Measurements from ENCODE around the gene PCDHGA11.
"Not testable (repeated sequence)": the region's sequence is repeated elsewhere in the genome, so short reads cannot be mapped to it uniquely, and the experiment has no call there.

PCDHGA11 gene

DNA sequence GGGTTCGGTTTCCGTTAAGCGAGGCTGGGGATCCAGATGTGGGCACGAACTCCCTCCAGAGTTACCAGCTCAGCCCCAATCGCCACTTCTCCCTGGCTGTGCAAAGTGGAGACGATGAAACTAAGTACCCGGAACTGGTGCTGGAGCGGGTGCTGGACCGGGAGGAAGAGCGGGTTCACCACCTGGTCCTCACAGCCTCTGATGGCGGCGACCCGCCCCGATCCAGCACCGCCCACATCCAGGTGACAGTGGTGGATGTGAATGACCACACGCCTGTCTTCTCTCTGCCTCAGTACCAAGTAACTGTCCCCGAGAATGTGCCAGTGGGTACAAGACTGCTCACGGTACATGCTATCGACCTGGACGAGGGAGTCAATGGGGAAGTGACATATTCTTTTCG, 37.5 kb upstream of the PCDHGA11 start:
- TF ChIP-seq EZH2phosphoT487 (conservative IDR thresholded peaks at IDR 0.05; ENCODE audit: low read length): no peak
- TF ChIP-seq, protein P1, sequence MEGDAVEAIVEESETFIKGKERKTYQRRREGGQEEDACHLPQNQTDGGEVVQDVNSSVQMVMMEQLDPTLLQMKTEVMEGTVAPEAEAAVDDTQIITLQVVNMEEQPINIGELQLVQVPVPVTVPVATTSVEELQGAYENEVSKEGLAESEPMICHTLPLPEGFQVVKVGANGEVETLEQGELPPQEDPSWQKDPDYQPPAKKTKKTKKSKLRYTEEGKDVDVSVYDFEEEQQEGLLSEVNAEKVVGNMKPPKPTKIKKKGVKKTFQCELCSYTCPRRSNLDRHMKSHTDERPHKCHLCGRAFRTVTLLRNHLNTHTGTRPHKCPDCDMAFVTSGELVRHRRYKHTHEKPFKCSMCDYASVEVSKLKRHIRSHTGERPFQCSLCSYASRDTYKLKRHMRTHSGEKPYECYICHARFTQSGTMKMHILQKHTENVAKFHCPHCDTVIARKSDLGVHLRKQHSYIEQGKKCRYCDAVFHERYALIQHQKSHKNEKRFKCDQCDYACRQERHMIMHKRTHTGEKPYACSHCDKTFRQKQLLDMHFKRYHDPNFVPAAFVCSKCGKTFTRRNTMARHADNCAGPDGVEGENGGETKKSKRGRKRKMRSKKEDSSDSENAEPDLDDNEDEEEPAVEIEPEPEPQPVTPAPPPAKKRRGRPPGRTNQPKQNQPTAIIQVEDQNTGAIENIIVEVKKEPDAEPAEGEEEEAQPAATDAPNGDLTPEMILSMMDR (IDR thresholded peaks at IDR 0.05; ENCODE audit: insufficient read depth, low read length, poor library complexity, severe bottlenecking): no peak
- peaks cover 18% of the 10 kb centered on the region; the same call in 1 of the 2 replicates for H3K9me3 ChIP-seq (ENCODE audit: insufficient read depth, low read length)
- H3K4me2 ChIP-seq (ENCODE audit: low read depth, low read length, poor library complexity, severe bottlenecking): peak overlapping the region; percentile 54
- peak overlapping the region; percentile 59 for H3K9ac ChIP-seq (ENCODE audit: low read length)
- peak overlapping the region; percentile 55 for H3K4me3 ChIP-seq (ENCODE audit: insufficient read depth, low read length, poor library complexity, severe bottlenecking)
- no peaks in the 10 kb centered on the region for H4K20me1 ChIP-seq (ENCODE audit: low read depth, low read length)
- H2AFZ ChIP-seq (ENCODE audit: low read depth, low read length, severe bottlenecking): peak overlapping the region; percentile 55
- H3K36me3 ChIP-seq (ENCODE audit: low read length): peaks cover 3% of the 10 kb centered on the region; the same call in 1 of the 2 replicates
- H3K27me3 ChIP-seq (ENCODE audit: low read length): no peaks in the 10 kb centered on the region
- peak overlapping the region; percentile 35; the same call in 1 of the 2 replicates for H3K27ac ChIP-seq (ENCODE audit: low read depth, low read length)
- H3F3A ChIP-seq (ENCODE audit: insufficient read depth): no peaks in the 10 kb centered on the region
- no peaks in the 10 kb centered on the region for H3K9me2 ChIP-seq (replicated peaks; ENCODE audit: insufficient read depth, low read length)
- no peaks in the 10 kb centered on the region for H3K79me2 ChIP-seq (ENCODE audit: insufficient read depth, low read length)

DNA sequence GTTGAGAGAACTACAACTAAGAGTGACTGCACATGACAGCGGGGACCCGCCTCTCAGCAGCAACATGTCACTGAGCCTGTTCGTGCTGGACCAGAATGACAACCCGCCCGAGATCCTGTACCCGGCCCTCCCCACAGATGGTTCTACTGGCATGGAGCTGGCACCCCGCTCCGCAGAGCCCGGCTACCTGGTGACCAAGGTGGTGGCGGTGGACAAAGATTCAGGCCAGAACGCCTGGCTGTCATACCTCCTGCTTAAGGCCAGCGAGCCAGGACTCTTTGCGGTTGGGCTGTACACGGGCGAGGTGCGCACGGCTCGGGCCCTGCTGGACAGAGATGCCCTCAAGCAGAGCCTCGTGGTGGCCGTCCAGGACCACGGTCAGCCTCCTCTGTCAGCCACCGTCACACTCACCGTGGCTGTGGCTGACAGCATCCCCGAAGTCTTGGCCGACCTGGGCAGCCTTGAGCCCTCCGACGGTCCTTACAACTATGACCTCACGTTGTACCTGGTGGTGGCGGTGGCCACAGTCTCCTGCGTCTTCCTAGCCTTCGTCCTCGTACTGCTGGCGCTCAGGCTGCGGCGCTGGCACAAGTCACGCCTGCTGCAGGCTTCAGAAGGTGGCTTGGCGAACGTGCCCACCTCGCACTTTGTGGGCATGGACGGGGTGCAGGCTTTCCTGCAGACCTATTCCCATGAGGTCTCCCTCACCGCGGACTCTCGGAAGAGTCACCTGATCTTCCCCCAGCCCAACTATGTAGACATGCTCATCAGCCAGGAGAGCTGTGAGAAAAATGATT, 36.2 kb upstream of the PCDHGA11 start:
- Histone ChIP-seq H2AFZ (ENCODE audit: low read depth, low read length, severe bottlenecking) (no peak overlapping the region), H3K9me2 (replicated peaks; ENCODE audit: insufficient read depth, low read length) (no peaks in the 10 kb centered on the region), H3K27ac (ENCODE audit: low read depth, low read length) (no peak overlapping the region), H3K4me3 (ENCODE audit: insufficient read depth, low read length, poor library complexity, severe bottlenecking) (no peak overlapping the region), H3F3A (ENCODE audit: insufficient read depth) (no peaks in the 10 kb centered on the region), H4K20me1 (ENCODE audit: low read depth, low read length) (no peaks in the 10 kb centered on the region), H3K9me3 (ENCODE audit: insufficient read depth, low read length) (peaks cover 18% of the 10 kb centered on the region; the same call in 1 of the 2 replicates), H3K79me2 (ENCODE audit: insufficient read depth, low read length) (no peaks in the 10 kb centered on the region), H3K4me2 (ENCODE audit: low read depth, low read length, poor library complexity, severe bottlenecking) (no peak overlapping the region), H3K27me3 (ENCODE audit: low read length) (no peaks in the 10 kb centered on the region), H3K36me3 (ENCODE audit: low read length) (peaks cover 3% of the 10 kb centered on the region; the same call in 1 of the 2 replicates), H3K9ac (ENCODE audit: low read length) (no peak overlapping the region)
- no peak for TF ChIP-seq EZH2phosphoT487 (conservative IDR thresholded peaks at IDR 0.05; ENCODE audit: low read length)
- TF ChIP-seq, protein P1 (IDR thresholded peaks at IDR 0.05; ENCODE audit: insufficient read depth, low read length, poor library complexity, severe bottlenecking): no peak

DNA sequence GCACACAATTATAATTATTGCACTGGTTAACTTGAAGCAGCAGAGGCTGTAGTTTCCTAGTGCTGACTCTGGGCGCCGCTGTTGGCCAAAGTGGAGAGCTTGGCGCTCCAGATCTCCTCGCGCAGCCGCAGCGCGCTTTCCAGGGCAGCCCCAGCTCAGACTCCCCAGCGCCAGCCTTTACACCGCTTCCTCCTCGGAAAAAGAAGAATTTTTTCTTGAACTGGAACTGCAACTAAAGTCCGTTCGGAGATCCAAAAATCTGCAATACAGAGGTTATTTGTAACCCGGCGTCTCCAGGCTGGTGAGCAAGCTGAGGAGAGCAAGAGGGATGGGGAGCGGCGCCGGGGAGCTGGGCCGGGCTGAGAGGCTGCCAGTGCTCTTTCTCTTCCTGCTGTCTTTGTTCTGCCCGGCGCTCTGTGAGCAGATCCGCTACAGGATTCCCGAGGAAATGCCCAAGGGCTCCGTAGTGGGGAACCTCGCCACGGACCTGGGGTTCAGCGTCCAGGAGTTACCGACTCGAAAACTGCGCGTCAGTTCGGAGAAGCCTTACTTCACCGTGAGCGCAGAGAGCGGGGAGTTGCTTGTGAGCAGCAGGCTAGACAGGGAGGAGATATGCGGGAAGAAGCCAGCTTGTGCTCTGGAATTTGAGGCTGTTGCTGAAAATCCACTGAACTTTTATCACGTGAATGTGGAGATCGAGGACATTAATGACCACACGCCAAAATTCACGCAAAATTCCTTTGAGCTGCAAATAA, 33.1 kb upstream of the PCDHGA11 start, which contains the start of gene PCDHGB4:
Gene PCDHGB4 (plus strand): TSS at position 142 of the 755 bp plus-strand sequence. CDS start 187 bp downstream, at position 329.
- H3K36me3 ChIP-seq (ENCODE audit: low read length); H3K9ac ChIP-seq (ENCODE audit: low read length); H3K27ac ChIP-seq (ENCODE audit: low read depth, low read length); H3K4me3 ChIP-seq (ENCODE audit: insufficient read depth, low read length, poor library complexity, severe bottlenecking); H4K20me1 ChIP-seq (ENCODE audit: low read depth, low read length); H3K79me2 ChIP-seq (ENCODE audit: insufficient read depth, low read length); H3K27me3 ChIP-seq (ENCODE audit: low read length); H3F3A ChIP-seq (ENCODE audit: insufficient read depth); H3K9me2 ChIP-seq (replicated peaks; ENCODE audit: insufficient read depth, low read length); H2AFZ ChIP-seq (ENCODE audit: low read depth, low read length, severe bottlenecking): not testable (repeated sequence)
- H3K9me3 ChIP-seq (ENCODE audit: insufficient read depth, low read length): peaks cover 18% of the 10 kb centered on the region; the same call in 1 of the 2 replicates
- peak within 1 kb of the TSS; percentile 13 for H3K4me2 ChIP-seq (ENCODE audit: low read depth, low read length, poor library complexity, severe bottlenecking)
